CD4-positive, CD25-positive, alpha-beta regulatory T cell (primary cell): ENCODE data around the gene OR7A10. TPM values are rescaled to one million over a fixed set of nuclear protein-coding genes. Genes with fewer than 3 reads are reported as not detected.
"Not testable (repeated sequence)": the region's sequence is repeated elsewhere in the genome, so short reads cannot be mapped to it uniquely, and the experiment has no call there.

ENCODE experiments used
- ATAC-seq, 2 donors: fragments of 150-1000 bp; cut with Tn5 transposase; one replicate each; pipeline ENCODE4 v1.10.0; 2021; ENCODE audit warnings: low read depth in 2 of 2, moderate number of reproducible peaks in 2 of 2, moderate library complexity in 1 of 2
- DNase-seq, 3 donors: peaks; one replicate each; pipeline versions ENCODE4 v3.0.0 to v3.0.0-alpha.2; 2012 to 2022; ENCODE audit warnings: mixed read lengths in 1 of 3
- H3K27ac ChIP-seq: one replicate; pipeline ENCODE4 v1.7.0; 2013; ENCODE audit warnings: mild to moderate bottlenecking, low read length; ENCODE audit not compliant: insufficient read depth, poor library complexity, severe bottlenecking
- H3K27me3 ChIP-seq: one replicate; pipeline ENCODE4 v1.7.0; 2013; ENCODE audit warnings: low read length; ENCODE audit not compliant: control insufficient read depth, insufficient read depth
- H3K36me3 ChIP-seq: one replicate; pipeline ENCODE4 v1.7.0; 2013; ENCODE audit warnings: mild to moderate bottlenecking, low read length, moderate library complexity; ENCODE audit not compliant: control insufficient read depth, insufficient read depth
- H3K4me1 ChIP-seq: 2 replicates; pipeline ENCODE4 v1.7.0; 2013; ENCODE audit warnings: mild to moderate bottlenecking, low read length; ENCODE audit not compliant: insufficient read depth, control insufficient read depth, poor library complexity, severe bottlenecking
- H3K4me3 ChIP-seq: one replicate; pipeline ENCODE4 v1.7.0; 2013; ENCODE audit warnings: low read depth, mild to moderate bottlenecking, low read length, moderate library complexity
- H3K9me3 ChIP-seq, 2 experiments: 1 replicate in 1 of 2; 2 replicates in 1 of 2; pipeline ENCODE4 v1.7.0; 2013; ENCODE audit warnings: low read length in 2 of 2, mild to moderate bottlenecking in 1 of 2, moderate library complexity in 1 of 2; ENCODE audit not compliant: control insufficient read depth in 2 of 2
- H3K27ac Mint-ChIP-seq, 3 donors: one replicate each; pipeline ENCODE4 v1.8.0; 2020 to 2022; ENCODE audit warnings: mild to moderate bottlenecking in 3 of 3, mixed read lengths in 3 of 3, moderate library complexity in 2 of 3
- H3K27me3 Mint-ChIP-seq: one replicate; pipeline ENCODE4 v1.8.0; 2022; ENCODE audit warnings: mild to moderate bottlenecking, mixed read lengths
- H3K36me3 Mint-ChIP-seq: one replicate; pipeline ENCODE4 v1.8.0; 2020; ENCODE audit warnings: mixed read lengths
- H3K4me1 Mint-ChIP-seq, 4 donors: one replicate each; pipeline ENCODE4 v1.8.0; 2020 to 2022; ENCODE audit warnings: mixed read lengths in 4 of 4, mild to moderate bottlenecking in 1 of 4
- H3K4me3 Mint-ChIP-seq, 4 donors: one replicate each; pipeline ENCODE4 v1.8.0; 2020 to 2022; ENCODE audit warnings: mild to moderate bottlenecking in 4 of 4, mixed read lengths in 4 of 4, moderate library complexity in 3 of 4
- H3K9me3 Mint-ChIP-seq, 7 donors: one replicate each; pipeline ENCODE4 v1.8.0; 2020 to 2022; ENCODE audit warnings: mixed read lengths in 7 of 7, mild to moderate bottlenecking in 3 of 7, moderate library complexity in 2 of 7
- polyA plus RNA-seq, 4 donors: library from polyadenylated mRNA; unstranded; fragments of 300-500 nt; fragmentation: Illumina TruSeq; gene quantifications; one replicate each; pipeline ENCODE4 v1.2.3, GENCODE V29; 2021
- total RNA-seq: library from RNA; stranded (reverse); gene quantifications from one replicate; pipeline ENCODE4 v1.2.3, GENCODE V29; 2022

Gene OR7A10
- total and polyA plus RNA-seq, 5 donors from 2014 or later = not detected

GRCh38 chr19:14792250-14792649 is 56.5 kb downstream of the OR7A10 start:
- not testable (repeated sequence) for DNase-seq, H3K27ac ChIP-seq, H3K36me3 Mint-ChIP-seq, H3K27ac Mint-ChIP-seq, H3K4me3 ChIP-seq, H3K9me3 ChIP-seq, H3K4me1 Mint-ChIP-seq, H3K27me3 Mint-ChIP-seq, H3K4me3 Mint-ChIP-seq, H3K36me3 ChIP-seq, H3K4me1 ChIP-seq, H3K27me3 ChIP-seq, ATAC-seq, H3K9me3 Mint-ChIP-seq

Other genes starting within 250 kb of the OR7A10 start
- not detected for gene ADGRE3, start 174.1 kb downstream of the OR7A10 start, total RNA-seq
- not detected for gene ADGRE3, start 174.1 kb downstream of the OR7A10 start, polyA plus RNA-seq
- 24.7 TPM for gene ZNF333, start 158.9 kb downstream of the OR7A10 start, total RNA-seq
- 10 to 100 TPM in 3 of 4 donors, 1 to 10 TPM in 1; 8.1 to 11.0 (median 10.3) TPM for gene ZNF333, start 158.9 kb downstream of the OR7A10 start, polyA plus RNA-seq
- gene ADGRE2, start 70.4 kb downstream of the OR7A10 start, total RNA-seq = 2.1 TPM
- gene ADGRE2, start 70.4 kb downstream of the OR7A10 start, polyA plus RNA-seq = under 1 TPM in 1 of 4 donors, not detected in 3; 0.18 TPM
- not detected for gene OR7A5, start 13.7 kb downstream of the OR7A10 start, total RNA-seq
- gene OR7A5, start 13.7 kb downstream of the OR7A10 start, polyA plus RNA-seq = not detected
- not detected for gene OR7C1, start 13.7 kb downstream of the OR7A10 start, total RNA-seq
- gene OR7C1, start 13.7 kb downstream of the OR7A10 start, polyA plus RNA-seq = not detected
- gene OR7A17, start 37.2 kb upstream of the OR7A10 start, total RNA-seq = not detected
- gene OR7A17, start 37.2 kb upstream of the OR7A10 start, polyA plus RNA-seq = not detected
- gene OR7C2, start 92.6 kb upstream of the OR7A10 start, total RNA-seq = not detected
- gene OR7C2, start 92.6 kb upstream of the OR7A10 start, polyA plus RNA-seq = not detected
- 0.59 TPM for gene SLC1A6, start 130.9 kb upstream of the OR7A10 start, total RNA-seq
- not detected for gene SLC1A6, start 130.9 kb upstream of the OR7A10 start, polyA plus RNA-seq
- not detected for gene CASP14, start 200.6 kb upstream of the OR7A10 start, total RNA-seq
- not detected for gene CASP14, start 200.6 kb upstream of the OR7A10 start, polyA plus RNA-seq
- not detected for gene OR1I1, start 233.3 kb upstream of the OR7A10 start, total RNA-seq
- gene OR1I1, start 233.3 kb upstream of the OR7A10 start, polyA plus RNA-seq = not detected